ENCODE measurements around the gene CCDC88C.

DNA sequence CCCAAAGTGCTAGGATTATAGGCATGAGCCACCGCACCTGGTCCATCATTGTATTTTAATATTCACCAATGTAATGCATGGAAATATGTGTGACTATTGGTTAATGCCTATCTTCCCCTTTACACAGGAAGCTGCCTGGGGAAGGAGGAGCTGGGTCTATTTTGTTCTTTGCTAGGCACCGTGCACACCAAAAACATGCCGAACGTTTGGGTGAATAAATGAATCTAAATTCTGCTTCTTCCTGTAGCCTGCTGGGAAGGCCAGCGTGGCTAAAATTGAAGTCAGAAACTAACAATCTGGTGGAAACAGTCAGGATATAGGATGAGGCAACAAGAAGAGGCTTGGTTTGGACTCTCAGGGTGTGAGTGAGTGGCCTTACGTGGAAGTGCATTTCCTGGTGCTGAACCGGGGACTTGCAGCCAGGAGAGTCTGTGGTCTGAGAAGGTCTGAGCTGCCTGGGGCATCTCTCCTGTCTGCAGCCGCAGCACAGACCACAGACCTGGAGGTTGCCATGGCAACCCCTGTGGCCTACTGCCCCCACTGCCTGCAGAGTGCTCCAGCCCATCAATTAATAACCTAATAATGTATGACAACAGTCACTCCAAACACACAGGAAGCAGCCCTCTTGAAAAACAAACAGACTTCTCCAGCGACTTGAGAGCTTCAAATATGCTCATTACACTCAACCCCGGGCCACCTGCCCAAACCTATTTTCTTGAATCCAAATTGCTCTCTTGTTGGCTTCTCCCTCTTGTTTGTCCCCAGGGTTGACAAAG, 167.6 kb downstream of the CCDC88C start:
- TF ChIP-seq CTCF (IDR thresholded peaks at IDR 0.05; ENCODE audit: low read length) (peak; percentile 23; the same call in 1 of the 2 replicates), EZH2 (IDR thresholded peaks at IDR 0.05; ENCODE audit: borderline replicate concordance, low read length) (no peak)
